ENCODE results near the gene UBE2E2.

Gene UBE2E2

DNA sequence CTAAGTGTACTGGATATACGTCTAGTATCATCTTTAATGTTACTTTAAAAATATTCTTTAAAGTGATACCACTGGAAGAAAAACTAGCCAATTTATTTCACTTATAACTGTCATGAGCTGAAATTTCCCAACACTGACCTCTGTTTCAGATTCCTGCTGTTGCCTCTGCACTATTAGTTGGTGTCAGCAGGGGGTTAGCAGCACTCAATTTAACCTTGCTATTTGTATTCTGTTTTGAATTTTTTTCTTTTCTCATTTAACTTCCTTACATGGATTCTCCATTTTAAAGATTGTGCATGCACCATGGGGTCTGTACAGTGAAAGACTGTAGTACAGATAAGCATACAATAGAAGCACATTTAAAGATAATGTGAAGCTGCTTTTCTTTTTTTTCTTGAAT is 169.2 kb downstream of the UBE2E2 start:
- Histone ChIP-seq H3K4me3 (ENCODE audit: low read length) (no peak overlapping the region), H3F3A (ENCODE audit: control insufficient read depth, insufficient read depth) (peaks cover 4% of the 10 kb centered on the region; the same call in 1 of the 2 replicates), H3K4me2 (ENCODE audit: low read length) (no peak overlapping the region), H4K20me1 (ENCODE audit: control insufficient read depth, insufficient read depth, low read depth, low read length) (no peaks in the 10 kb centered on the region), H3K4me1 (ENCODE audit: control insufficient read depth, low read length) (peaks cover 46% of the 10 kb centered on the region), H3K27ac (ENCODE audit: low read depth, low read length) (no peak overlapping the region), H3K79me2 (ENCODE audit: control insufficient read depth, low read length) (0 out of 2 replicates have a peak, but pooled peaks cover 1% of the 10 kb centered on the region), H3K36me3 (ENCODE audit: control insufficient read depth, low read length) (no peaks in the 10 kb centered on the region), H3K9me2 (replicated peaks; ENCODE audit: control insufficient read depth, low read length) (no peaks in the 10 kb centered on the region), H3K27me3 (ENCODE audit: control insufficient read depth, low read length) (no peaks in the 10 kb centered on the region), H3K9me3 (ENCODE audit: control insufficient read depth, insufficient read depth, low read length) (no peaks in the 10 kb centered on the region)
- TF ChIP-seq, protein P1, sequence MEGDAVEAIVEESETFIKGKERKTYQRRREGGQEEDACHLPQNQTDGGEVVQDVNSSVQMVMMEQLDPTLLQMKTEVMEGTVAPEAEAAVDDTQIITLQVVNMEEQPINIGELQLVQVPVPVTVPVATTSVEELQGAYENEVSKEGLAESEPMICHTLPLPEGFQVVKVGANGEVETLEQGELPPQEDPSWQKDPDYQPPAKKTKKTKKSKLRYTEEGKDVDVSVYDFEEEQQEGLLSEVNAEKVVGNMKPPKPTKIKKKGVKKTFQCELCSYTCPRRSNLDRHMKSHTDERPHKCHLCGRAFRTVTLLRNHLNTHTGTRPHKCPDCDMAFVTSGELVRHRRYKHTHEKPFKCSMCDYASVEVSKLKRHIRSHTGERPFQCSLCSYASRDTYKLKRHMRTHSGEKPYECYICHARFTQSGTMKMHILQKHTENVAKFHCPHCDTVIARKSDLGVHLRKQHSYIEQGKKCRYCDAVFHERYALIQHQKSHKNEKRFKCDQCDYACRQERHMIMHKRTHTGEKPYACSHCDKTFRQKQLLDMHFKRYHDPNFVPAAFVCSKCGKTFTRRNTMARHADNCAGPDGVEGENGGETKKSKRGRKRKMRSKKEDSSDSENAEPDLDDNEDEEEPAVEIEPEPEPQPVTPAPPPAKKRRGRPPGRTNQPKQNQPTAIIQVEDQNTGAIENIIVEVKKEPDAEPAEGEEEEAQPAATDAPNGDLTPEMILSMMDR (IDR thresholded peaks at IDR 0.05; ENCODE audit: low read depth, low read length, poor library complexity, severe bottlenecking): no peak
- TF ChIP-seq EZH2phosphoT487 (IDR thresholded peaks at IDR 0.05; ENCODE audit: borderline replicate concordance, low read length): no peak

DNA sequence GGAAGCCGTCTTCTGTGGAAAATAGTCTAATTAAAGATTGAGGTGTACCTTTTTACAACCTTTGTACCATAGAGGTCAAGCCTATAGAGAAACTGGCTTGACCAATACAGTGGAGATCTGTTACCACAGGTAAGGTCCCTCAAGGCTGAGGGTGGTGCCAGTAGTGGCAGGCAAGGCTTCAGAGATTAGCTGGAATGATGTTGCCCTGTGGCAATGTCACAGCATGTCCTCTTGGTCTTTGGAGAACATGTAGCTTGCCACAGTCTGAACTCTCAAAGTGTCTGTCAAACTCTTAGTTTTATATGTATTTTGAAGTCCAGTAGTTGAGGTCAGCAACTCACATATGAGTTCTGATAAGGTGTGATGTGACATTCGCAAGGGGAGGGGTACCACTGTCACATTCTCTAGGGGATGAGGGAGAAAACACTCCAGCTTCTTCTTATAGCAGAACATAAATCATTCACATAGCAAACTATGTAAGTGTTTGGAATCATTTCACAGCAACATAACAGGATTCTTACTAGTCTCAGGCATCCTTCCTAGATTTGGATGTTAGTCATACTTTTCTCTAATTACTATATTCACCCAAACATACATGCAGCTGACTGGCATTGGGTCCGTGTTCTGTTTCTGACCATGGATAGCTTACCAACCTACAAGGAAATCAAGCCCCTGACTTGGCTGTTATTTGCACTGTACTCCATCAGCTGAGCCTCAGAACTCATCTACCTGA is 173.6 kb downstream of the UBE2E2 start:
- Histone ChIP-seq H3K36me3 (ENCODE audit: control insufficient read depth, low read length) (no peaks in the 10 kb centered on the region), H3K27me3 (ENCODE audit: control insufficient read depth, low read length) (no peaks in the 10 kb centered on the region), H3K9me2 (replicated peaks; ENCODE audit: control insufficient read depth, low read length) (no peaks in the 10 kb centered on the region), H3K4me1 (ENCODE audit: control insufficient read depth, low read length) (peaks cover 52% of the 10 kb centered on the region), H3K79me2 (ENCODE audit: control insufficient read depth, low read length) (peaks cover 15% of the 10 kb centered on the region), H3F3A (ENCODE audit: control insufficient read depth, insufficient read depth) (peaks cover 8% of the 10 kb centered on the region), H4K20me1 (ENCODE audit: control insufficient read depth, insufficient read depth, low read depth, low read length) (no peaks in the 10 kb centered on the region), H3K4me3 (ENCODE audit: low read length) (peak overlapping the region; percentile 43), H3K27ac (ENCODE audit: low read depth, low read length) (peak overlapping the region; percentile 72), H3K9me3 (ENCODE audit: control insufficient read depth, insufficient read depth, low read length) (no peaks in the 10 kb centered on the region), H3K4me2 (ENCODE audit: low read length) (peak overlapping the region; percentile 68)
- no peak for TF ChIP-seq EZH2phosphoT487 (IDR thresholded peaks at IDR 0.05; ENCODE audit: borderline replicate concordance, low read length)
- TF ChIP-seq, protein P1 (IDR thresholded peaks at IDR 0.05; ENCODE audit: low read depth, low read length, poor library complexity, severe bottlenecking): no peak

DNA sequence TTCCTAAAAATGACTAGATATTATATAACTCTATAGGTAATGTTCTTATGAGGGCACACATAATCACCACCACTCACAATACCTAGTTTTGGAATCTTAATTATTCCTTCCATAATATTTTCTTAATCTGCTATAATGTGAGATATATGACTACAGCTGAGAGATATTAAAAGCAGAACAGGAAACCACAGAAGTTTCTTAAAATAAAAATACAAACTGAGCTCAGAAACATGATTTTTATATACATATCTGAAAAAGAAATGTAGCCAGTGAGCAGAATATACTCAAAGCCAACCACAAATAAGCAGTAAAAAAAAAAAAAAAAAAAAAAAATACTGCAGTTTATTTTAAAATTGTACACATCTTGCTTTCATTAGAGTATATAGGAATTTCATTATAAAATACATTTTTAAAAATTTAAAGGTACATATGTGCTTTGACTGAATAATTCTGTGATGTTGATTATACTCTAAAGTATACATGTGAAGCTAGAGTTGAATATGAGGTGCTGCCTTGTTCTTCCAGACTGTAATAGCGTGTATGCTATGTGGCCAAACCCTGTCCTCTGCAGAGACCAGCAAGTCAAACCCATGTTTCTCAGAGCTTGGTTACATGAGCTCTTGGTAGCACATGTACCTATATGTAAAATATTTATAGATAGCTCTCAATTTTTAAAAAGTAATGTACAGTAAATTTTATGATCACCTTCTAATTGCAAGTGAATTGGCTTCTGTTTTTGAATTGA is 175.0 kb downstream of the UBE2E2 start:
- Histone ChIP-seq H3K27me3 (ENCODE audit: control insufficient read depth, low read length) (no peaks in the 10 kb centered on the region), H3K4me2 (ENCODE audit: low read length) (peak overlapping the region; percentile 68)

More for the DNA sequence above, 175.0 kb downstream of the UBE2E2 start:
- TF ChIP-seq EZH2phosphoT487 (IDR thresholded peaks at IDR 0.05; ENCODE audit: borderline replicate concordance, low read length): no peak
- TF ChIP-seq, protein P1 (IDR thresholded peaks at IDR 0.05; ENCODE audit: low read depth, low read length, poor library complexity, severe bottlenecking): no peak
- Histone ChIP-seq H3K9me3 (ENCODE audit: control insufficient read depth, insufficient read depth, low read length) (no peaks in the 10 kb centered on the region), H3K4me3 (ENCODE audit: low read length) (peak overlapping the region; percentile 43), H3K4me1 (ENCODE audit: control insufficient read depth, low read length) (peaks cover 49% of the 10 kb centered on the region), H3K27ac (ENCODE audit: low read depth, low read length) (peak overlapping the region; percentile 72), H4K20me1 (ENCODE audit: control insufficient read depth, insufficient read depth, low read depth, low read length) (no peaks in the 10 kb centered on the region), H3K9me2 (replicated peaks; ENCODE audit: control insufficient read depth, low read length) (no peaks in the 10 kb centered on the region), H3F3A (ENCODE audit: control insufficient read depth, insufficient read depth) (peaks cover 8% of the 10 kb centered on the region), H3K79me2 (ENCODE audit: control insufficient read depth, low read length) (peaks cover 15% of the 10 kb centered on the region), H3K36me3 (ENCODE audit: control insufficient read depth, low read length) (no peaks in the 10 kb centered on the region)
